ENCODE measurements around the gene DYNC1I1. TPM values are rescaled to one million over a fixed set of nuclear protein-coding genes. Genes with fewer than 3 reads are reported as not detected.

The DYNC1I1 gene
- total and polyA plus RNA-seq, 2 experiments from 2014 or later, result 1.4 to 4.1 TPM

Other genes with a start within 250 kb of the DYNC1I1 start
- gene PDK4, start 176.0 kb upstream of the DYNC1I1 start, total RNA-seq (2014; rRNA removed; shearing (Covaris generic)), result 0.12 TPM in 1 of 2 replicates, not detected in the other
- gene PDK4, start 176.0 kb upstream of the DYNC1I1 start, polyA plus RNA-seq (2016; fragmentation: Nextera tagmentation; extraction: Ambion mirVana), result 0.07 and 0.32 TPM in 2 replicates

Measured in GM23338 (cell line).